Activated T-cell treated with anti-CD3 and anti-CD28 coated beads, Interleukin-2, amount 50 U/mL, for 48 hours (primary cell): Measurements from ENCODE around the gene KICS2.
"Not testable (repeated sequence)": the region's sequence is repeated elsewhere in the genome, so short reads cannot be mapped to it uniquely, and the experiment has no call there.

Experiments
- DNase-seq, 2 experiments: peaks; one replicate each; pipeline ENCODE4 v3.0.0-alpha.2; 2020

Gene KICS2

GRCh38 chr12:64212119-64212746 is 9.9 kb downstream of the KICS2 start:
- no peak for DNase-seq

DNA sequence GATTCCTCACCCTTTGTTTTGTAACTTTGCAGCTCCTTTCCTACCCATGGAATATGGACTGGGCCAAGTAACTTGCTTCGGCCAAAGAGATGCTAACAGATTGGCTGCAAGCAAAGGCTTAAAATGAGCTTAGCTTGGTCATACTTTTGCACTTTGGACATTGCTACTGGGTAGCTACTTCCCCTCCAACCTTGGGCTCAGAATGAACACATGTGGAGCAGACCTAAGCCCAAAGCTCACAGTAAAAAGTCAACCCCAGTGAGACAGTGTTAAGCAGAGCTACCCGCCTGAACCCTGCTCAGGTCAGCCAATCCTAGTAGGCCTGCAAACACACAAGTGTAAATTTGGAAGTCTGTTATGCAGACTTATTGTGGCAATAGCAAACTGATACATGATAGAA is 14.6 kb downstream of the KICS2 start:
- no peak for DNase-seq

DNA sequence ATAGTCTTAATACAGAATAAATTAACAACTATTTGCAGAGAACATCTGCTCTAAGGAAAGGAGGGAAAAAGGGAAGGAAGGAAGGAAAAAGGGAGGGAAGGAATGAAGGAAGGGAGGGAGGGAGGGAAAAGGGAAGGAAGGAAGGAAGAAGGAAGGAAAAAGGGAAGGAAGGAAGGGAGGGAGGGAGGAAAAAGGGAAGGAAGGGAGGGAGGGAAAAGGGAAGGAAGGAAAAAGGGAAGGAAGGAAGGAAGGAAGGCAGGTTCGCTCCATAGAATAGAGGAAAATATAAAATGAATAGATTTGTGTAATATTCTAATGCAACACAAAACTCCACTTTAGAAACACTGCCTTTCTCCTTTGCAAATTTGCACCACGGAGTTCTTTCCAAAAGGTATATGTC is 16.6 kb downstream of the KICS2 start:
- no peak for DNase-seq

- DNase-seq: no peak
Measured at GRCh38 chr12:64203775-64204174, 18.3 kb downstream of the KICS2 start.

DNA sequence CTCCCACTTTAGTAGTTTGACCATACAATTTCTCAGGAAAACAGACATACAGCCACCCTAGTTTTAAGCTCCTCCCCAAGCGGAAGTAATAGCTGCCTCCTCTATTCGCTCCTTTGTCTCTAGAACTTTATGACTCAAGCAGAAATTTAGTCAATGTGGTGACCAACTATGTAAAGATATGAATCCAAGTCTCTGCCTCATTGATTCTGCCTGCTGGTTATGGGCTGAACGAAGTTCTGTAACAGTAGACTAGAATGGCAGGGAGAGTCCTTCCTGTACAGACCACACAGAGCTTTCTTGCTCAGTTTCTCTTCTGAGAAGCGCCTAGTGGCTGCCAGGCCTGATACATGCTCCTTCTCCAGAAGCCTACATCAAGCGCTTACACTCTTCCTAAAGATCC is 19.1 kb downstream of the KICS2 start:
- DNase-seq: no peak

DNA sequence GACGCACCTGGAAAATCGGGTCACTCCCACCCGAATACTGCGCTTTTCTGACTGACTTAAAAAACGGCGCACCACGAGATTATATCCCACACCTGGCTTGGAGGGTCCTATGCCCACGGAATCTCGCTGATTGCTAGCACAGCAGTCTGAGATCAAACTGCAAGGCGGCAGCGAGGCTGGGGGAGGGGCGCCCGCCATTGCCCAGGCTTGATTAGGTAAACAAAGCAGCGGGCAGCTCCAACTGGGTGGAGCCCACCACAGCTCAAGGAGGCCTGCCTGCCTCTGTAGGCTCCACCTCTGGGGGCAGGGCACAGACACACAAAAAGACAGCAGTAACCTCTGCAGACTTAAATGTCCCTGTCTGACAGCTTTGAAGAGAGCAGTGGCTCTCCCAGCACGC is 26.3 kb downstream of the KICS2 start:
- not testable (repeated sequence) for DNase-seq

DNA sequence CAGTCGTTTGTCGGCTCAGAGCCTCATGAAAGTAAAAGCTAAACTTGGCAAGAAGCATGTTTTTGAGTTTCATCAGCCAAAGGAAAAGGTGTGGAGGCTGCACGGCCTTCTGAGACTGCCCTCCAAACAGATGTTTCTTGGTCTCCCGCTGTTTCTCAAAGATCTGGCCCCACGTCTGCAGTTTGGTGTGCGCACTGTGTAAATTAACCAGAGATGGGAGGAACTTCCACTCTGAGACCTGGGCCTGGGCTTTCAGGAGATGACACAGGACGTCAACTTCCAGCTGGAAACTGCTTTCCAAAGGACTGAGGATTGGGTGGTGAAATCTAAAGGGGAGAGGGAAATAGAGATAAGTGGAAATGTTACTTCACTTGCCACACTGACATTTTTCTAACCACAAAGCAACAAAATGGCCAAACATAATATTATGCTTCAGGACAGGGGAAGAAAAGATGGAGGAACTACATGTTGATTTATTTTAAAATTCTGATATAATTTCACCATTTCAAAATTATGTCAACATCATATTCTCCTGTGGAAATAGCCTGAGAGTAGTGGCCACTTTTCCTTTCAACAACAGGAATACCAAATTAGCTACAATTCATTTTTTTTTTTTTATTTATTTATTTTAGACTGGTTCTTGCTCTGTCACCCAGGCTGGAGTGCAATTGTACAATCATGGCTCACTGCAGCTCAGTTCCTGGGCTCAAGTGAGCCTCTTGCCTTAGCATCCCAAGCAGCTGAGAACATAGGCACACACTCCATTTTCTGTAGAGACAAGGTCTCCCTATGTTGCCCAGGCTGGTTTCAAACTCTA is 27.6 kb downstream of the KICS2 start:
- no peak for DNase-seq

DNA sequence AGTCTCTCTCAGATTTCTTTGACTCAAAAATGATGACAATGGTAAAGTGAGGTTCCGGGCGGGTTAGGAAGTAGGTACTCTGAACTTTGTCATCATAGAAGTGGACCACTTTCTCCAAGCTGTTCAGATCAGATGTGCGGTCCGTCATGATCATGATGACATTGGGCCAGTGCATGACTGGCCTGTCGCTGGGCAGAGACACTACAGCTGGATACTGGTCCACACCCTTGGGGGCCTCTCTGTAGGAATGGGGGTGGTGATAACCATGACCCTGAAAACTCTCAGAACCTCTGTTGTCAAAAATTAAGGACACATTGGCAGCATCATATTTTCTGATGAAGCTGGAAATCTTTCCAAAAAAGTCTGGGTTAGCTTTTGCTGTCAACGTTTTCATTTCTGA is 28.2 kb downstream of the KICS2 start:
- no peak for DNase-seq

GRCh38 chr12:64192644-64193444 is 29.3 kb downstream of the KICS2 start:
- DNase-seq: no peak

DNA sequence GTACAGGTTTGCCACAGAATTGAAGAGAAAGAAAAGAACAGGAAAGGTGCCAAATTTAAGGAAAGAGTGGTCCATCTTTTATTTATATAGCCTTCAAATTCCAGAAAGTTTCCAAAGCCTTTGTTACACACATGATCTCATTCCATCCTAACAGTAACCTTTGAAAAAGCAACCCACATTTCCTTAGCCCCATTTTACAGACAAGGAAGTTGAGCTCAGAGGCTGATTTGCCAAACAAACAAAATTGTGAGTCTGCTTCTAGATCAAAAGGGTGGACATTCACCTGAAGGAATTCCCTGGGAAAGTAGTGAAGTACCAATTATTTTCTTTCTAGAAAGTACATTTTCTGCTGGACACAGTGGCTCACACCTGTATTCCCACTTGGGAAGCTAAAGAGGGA is 32.0 kb downstream of the KICS2 start:
- no peak for DNase-seq

DNA sequence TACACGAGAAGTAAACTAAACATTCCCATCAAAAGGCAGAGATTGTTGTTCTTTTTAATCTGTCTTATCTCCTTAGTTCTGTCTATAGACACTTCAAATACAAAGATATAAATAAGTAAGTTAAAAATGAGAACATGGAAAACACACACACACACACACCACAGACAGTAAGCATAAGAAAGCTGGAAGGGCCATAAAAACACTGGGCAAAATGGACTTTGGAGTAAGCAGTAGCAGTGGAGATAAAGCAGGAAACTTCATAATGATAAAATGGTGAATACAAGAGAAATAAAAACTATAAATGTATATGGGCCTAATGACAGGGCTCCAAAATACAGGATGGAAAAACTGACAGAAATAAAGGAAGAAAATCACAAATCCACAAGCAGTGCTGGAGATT is 32.6 kb downstream of the KICS2 start:
- DNase-seq: no peak

- DNase-seq: no peak
Measured at GRCh38 chr12:64187794-64188193, 34.3 kb downstream of the KICS2 start.

DNA sequence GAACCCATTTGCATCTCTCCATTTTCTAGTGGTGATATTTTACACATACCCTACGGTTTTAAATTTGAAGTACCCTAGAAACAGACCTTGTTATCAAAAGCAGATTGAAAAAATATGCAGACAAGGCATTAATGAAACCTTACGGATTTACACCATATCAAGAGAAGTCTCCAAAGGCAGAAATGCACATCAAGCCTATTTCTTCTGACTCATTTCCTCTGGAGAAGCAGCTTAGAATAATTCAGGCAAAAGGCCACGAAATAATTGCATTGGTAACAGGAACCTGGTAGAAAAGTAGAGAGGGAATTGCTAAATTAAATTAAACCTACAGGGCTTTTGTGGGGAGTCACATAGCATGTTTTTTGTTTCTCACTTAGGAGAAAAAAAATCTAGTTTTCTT is 34.7 kb downstream of the KICS2 start:
- no peak for DNase-seq

DNA sequence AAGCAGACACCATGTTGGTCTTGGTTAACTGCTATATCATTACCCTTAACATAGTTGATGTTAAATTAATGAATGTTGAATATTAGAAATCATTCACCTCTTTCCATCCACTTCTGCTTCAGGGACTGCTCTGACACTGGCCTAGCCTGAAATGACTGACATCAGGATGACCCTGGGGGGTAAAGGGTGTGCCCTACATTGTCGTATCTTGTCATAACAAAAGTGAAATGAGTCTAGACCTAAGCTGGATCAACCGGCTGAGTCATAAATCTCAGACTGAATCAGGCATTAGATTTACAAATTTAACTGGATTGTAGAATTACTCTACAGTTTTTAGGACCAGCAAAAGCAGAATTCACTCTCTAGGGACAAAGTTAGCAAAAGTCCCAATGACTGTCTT is 35.3 kb downstream of the KICS2 start:
- no peak for DNase-seq

GRCh38 chr12:64184216-64184615 is 37.9 kb downstream of the KICS2 start:
- DNase-seq: no peak

- no peak for DNase-seq
Measured at GRCh38 chr12:64181430-64182291, 40.4 kb downstream of the KICS2 start.

- DNase-seq: no peak
Measured at GRCh38 chr12:64180951-64181350, 41.1 kb downstream of the KICS2 start.

DNA sequence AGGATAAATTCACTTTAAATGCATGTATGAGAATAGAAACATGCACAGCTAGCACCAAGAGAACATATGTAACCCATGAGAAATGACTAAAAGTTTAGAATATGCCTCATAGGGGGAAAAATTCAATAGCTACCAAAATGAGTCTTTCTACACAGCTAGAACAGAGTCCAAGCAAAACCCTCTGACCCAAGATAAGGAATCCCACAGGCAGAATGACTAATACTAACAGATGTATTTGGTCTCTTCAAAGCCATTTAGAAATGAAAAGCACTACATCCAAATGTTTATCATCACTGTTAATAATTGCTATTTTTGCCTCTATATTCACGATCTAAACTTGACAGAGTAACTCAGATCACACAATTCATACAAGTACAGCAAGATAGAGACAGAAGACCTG is 44.0 kb downstream of the KICS2 start:
- no peak for DNase-seq

- no peak for DNase-seq
Measured at GRCh38 chr12:64177001-64177400, 45.1 kb downstream of the KICS2 start.

DNA sequence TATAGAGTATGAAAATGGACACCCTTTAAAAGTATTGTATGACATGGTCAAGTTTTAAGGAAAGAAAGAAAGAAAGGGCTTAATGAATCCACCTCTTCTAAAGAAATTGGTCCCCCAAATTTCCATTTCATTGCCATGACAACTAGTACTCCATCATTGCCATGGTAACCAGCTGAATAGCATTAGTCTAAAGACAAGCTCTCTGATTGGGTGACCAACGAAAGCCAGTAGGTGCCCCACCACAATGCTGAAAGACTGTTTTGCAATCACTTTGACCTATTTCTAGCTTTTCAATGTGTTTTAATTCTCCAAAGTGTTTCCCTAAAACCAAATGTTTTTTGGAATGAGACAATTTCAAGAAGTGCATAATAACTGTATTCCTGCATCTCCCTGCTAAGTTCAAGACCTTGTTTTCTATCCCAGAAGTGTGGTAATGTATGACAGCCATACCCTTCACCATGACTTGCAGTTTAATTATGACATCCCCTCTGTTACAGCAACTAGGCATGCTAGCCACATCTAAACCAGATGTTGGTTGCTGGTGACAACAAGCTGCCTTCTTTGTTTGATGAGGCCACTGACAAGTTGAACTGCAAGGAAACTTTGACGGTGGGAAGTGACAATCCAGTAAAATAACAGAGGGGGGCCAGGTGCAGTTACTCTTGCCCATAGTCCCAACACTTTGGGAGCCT is 46.7 kb downstream of the KICS2 start:
- DNase-seq: no peak

- DNase-seq: no peak
Measured at GRCh38 chr12:64173456-64173855, 48.6 kb downstream of the KICS2 start.
